Activated T-cell treated with anti-CD3 and anti-CD28 coated beads for 4 hours (primary cell): ENCODE data around the gene RBMS3.
"Not testable (repeated sequence)": the region's sequence is repeated elsewhere in the genome, so short reads cannot be mapped to it uniquely, and the experiment has no call there.

Experiments
- DNase-seq: peaks from one replicate; pipeline ENCODE4 v3.0.0-alpha.2; 2020

RBMS3 gene

GRCh38 chr3:29345516-29346300 lies 64.8 kb downstream of the RBMS3 start:
- DNase-seq: no peak

DNA sequence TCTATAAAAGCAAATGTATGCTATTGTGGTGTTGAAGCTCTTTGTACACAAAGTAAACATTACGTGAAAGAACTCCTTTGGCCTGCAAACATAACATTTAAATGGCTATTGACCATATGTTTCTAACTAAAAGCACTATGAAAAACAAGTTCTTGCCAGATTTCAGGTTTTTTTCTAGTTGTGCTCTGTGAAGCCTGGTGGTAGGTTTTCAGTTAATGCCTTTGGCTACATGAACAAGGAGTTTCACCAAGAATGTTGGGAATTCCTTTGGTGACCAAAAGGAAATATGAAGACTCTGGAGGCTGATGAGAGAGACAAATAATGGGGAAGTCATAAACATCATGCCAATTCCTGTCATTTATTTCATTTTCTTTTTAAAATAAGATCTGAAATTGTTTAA lies 66.0 kb downstream of the RBMS3 start:
- DNase-seq: no peak

GRCh38 chr3:29347412-29347811 lies 66.5 kb downstream of the RBMS3 start:
- DNase-seq: no peak

DNA sequence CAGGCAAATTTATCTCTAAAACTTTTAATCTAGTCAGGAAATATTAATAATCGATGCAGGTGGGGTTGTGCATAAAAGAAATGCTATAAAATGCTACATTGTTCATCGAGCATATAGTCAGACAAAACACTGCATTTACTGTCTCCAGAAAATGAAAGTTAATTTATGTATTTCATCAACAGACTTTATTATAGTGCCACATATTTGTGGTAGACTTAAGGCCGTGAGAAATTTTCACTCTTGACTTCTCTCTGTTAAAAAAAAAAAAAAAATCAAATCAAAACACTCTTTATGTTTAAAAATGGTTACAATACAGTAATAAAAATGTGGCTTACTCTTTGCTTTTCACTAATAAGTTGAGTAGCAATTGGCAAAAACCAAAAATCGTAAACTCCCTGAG lies 67.4 kb downstream of the RBMS3 start:
- DNase-seq: no peak

- no peak for DNase-seq
Measured at GRCh38 chr3:29349049-29349448, 68.2 kb downstream of the RBMS3 start.

DNA sequence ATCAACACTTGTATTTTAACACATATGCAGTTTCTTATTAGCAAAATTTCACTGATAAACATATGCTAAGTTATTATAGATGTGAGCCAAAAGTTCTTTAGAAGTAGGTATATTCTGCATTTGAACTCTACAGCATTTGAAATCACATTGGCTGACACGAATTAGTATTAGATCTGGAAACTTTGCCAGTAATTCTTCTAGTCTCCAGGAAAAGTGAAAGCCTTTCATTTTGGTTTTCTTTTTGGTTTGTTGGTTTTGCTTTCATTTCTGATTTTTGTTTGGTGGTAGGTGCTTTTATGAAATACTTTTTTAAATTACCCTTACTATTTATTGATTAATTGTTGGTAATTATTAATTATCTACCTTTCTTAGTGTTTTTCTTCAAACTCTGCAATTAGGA lies 72.9 kb downstream of the RBMS3 start:
- DNase-seq: no peak

DNA sequence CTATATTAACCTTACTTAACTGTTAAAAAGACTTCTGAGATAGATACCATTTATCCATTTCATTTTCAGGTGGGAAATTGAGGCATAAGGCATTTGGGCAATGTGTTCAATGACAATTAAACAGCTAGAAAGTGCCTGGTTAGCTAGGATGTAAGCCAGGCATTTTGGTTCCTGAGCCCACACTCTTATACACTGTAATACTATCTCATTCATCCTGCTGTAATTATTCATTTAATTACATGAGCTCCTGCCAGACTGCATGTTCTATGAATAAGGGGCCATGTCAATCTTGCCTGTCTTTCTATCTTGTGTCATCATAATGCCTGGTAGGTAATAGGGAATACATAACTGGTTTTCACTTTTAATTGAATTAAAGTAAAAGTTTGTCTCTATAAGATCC lies 74.0 kb downstream of the RBMS3 start:
- DNase-seq: no peak

GRCh38 chr3:29356062-29356461 lies 75.2 kb downstream of the RBMS3 start:
- DNase-seq: no peak

DNA sequence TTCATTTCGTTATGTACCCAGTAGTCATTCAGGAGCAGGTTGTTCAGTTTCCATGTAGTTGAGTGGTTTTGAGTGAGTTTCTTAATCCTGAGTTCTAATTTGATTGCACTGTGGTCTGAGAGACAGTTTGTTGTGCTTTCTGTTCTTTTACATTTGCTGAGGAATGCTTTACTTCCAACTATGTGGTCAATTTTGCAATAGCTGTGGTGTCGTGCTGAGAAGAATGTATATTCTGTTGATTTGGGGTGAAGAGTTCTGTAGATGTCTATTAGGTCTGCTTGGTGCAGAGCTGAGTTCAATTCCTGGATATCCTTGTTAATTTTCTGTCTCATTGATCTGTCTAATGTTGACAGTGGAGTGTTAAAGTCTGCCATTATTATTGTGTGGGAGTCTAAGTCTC lies 79.4 kb downstream of the RBMS3 start:
- DNase-seq: not testable (repeated sequence)

DNA sequence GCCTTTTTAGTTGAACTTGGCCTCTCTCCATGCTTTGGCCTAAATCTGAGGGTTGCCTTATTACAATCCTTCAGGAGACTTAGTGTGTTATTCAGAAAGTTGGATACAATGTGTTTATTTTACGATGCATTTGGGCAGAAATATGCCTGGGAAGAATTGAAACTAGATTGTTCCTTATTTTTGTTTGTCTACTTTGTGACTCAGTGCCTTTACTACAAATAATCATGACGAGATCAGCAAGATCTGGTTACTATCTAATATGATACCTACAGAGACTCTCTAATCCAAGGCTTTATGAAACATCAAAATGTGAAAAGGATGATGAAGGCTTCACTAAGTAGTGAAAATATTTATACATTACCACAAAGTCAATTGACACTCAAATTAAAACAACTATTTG lies 82.2 kb downstream of the RBMS3 start:
- DNase-seq: no peak

GRCh38 chr3:29370021-29370420 lies 89.2 kb downstream of the RBMS3 start:
- DNase-seq: no peak

DNA sequence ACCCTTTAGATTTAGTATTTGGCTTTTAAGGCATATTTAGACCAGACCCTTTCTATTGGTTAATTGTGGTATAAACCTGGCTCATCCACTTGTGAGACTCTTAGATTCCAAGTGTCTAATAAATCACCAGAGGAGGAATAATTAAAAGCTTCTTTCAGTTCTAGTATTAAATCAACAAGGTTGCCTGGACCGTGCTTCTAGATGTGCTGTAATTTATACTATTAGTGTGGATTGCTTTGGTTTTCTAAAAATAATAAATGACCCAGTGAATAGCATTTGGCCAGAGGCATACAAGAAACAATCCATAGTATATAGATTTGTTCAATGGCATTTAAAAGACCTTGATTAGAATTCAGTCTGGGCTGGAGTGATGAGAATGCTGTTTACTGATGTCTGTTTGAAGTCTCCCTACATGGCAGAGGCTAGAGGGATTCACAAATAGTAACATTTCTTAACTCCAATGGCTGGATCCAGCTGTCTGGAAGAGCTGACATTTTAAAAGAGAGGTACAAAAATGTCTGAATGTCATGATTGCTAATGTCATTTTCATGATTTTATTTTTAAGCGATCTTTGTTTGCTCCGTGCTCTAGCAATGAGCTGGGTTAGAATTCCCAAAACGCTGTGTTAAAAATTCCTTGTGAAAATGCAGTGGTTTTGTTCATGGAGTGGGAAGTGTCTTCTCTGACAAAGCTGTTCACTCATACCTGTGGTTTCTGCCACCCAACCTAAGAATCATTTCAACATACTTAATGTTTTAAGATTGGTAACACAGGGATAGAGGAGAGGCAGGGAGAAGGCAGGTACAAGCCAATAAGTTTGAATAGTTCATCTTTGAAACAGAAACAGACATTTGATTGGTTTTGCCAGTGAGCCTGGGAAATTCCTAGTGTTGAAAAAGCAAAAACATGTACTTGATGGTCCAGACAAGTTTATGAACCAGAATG lies 89.9 kb downstream of the RBMS3 start:
- DNase-seq: no peak

DNA sequence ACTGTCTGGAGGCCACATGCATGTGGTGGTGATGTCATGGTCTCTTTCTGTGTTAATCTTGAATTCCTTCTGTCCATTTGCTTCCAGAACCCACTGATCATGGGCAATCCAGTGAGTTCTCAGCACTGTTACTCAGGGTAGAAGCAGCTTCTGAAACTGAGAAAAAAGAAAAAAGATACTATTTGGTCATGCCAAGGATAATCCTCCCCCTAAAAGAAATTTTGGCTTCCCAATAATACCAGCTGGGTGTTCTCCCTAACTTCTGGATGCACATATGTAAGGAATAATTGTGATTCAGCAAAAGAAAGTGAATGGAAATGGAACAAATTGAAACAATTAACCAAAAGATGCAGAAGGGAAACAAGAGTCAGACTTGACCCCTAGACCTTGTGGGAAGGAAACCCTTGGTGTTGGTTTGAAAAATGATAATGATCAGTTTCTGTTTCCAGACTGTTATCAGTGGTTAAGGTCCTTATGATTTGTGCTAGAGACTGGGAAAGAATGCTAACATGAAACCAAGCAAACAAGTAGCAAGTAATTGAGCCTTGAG lies 92.3 kb downstream of the RBMS3 start:
- no peak for DNase-seq

GRCh38 chr3:29374226-29374625 lies 93.4 kb downstream of the RBMS3 start:
- no peak for DNase-seq

DNA sequence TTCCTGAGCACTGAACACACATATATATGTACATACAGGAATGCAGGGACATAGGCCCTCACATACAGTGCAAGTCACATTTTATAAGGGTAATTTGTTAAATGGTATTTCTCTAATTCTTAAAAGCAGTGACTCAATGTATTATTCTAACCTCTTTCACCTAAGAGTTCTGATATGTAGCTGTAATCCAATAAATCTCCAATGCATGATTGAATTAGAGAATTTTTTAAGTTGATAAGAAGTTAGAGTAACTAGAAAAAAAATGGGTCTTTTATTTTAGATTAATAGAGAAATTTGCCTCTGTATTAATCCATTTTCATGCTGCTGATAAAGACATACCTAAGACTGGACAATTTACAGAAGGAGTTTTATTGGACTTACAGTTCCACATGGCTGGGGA lies 98.2 kb downstream of the RBMS3 start:
- DNase-seq: no peak

GRCh38 chr3:29381595-29381994 lies 100.7 kb downstream of the RBMS3 start:
- no peak for DNase-seq

- no peak for DNase-seq
Measured at GRCh38 chr3:29382409-29382808, 101.5 kb downstream of the RBMS3 start.

GRCh38 chr3:29382845-29383244 lies 102.0 kb downstream of the RBMS3 start:
- no peak for DNase-seq

- DNase-seq: no peak
Measured at GRCh38 chr3:29384640-29385039, 103.8 kb downstream of the RBMS3 start.

DNA sequence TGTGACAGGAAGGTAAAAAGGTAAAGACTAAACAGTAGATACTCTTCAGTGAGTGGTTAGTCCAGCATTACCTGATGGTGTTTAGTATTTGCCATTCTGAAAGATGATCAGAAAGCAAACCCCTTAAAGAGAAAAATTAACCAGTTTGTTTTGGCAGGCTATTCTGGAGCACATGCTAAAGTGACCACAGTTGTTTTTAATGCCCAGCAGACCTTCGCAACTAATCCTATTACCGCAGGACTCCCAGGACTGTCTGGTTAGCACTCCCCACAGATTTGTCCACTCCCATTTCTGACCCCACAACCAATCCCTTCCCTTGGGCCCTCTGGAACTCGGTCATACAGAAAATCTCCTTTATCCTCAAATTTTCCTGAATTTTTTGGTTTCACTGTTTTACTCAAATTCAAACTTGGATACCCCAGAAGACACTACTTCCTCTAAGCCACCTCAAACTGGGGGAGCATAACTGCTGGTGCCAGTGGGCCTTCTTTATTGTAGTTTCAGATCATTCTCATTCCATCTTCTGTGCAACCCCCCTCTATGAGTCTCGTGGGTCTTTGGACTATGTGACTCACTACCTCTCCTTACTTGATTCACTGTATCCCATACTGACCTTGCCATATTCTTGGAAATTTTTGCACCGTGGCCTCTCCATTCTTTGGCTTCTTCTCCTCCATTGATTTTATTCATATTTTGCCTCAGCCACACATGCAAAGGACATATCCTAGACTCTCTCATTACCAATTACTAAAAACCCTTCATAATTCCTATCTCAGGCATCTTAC lies 104.4 kb downstream of the RBMS3 start:
- no peak for DNase-seq

DNA sequence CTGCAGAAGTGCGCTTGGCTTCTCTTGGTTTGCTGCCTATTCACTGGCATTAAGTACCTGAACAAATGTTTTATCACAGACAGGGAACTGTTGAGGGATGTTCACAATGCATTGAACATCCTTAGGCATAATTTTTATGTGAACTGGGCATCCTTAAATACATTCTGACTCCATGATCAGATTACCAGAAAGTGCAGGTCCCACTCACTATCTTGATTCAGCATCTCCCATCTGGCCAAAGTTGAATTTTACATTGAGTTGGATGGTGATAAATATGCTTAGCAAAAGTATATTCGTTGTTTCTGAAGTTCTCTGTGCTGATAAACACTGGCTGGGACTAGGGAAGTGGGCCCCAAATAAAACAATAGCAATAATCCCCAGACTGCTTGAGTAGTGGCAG lies 108.5 kb downstream of the RBMS3 start:
- no peak for DNase-seq

DNA sequence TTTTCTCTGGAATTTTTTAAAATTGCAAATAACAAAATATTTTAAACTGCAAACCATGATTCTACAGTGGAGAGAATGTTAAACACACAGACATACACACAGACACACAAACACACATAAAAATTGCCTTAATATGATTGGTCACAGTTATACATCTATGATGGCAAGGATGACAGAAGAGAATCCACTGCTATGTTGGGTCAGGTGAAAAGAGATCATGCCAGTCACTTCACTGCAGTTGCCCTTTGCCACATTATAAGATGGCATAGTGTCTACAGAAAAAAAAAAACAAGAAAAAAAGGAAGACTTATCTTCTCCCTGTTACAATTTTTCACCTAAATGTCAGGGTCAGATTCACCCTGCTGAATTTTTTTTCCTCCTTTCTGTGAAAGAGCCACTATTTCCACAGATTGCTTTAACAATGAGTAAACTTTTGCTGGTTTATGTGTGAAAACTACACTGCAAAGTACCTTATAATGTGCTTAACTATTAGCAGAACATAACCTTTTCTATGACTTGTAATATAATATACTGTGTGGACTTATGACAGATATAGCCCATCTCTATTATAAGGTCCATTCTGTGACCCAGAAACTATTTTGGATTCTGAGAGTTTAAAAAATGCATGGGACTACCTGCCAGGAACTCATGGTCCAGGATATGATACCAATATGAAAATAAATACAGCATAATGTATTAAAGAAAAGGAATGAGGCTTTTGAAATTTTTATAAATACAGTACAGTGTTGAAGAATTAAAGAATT lies 111.9 kb downstream of the RBMS3 start:
- no peak for DNase-seq
